Activated CD4-positive, alpha-beta T cell treated with anti-CD3 and anti-CD28 coated beads, Interleukin-2, amount 10 ng/mL, durations not matched to agents 24 days and 14 days (primary cell): ENCODE measurements around the gene TRIM72. TPM values are rescaled to one million over a fixed set of nuclear protein-coding genes. Genes with fewer than 3 reads are reported as not detected.
A peak's percentile ranks its signal among the peaks of the same experiment; 100 is the strongest.
"Not testable (repeated sequence)": the region's sequence is repeated elsewhere in the genome, so short reads cannot be mapped to it uniquely, and the experiment has no call there.

Experiments used
- DNase-seq: peaks from one replicate; pipeline ENCODE4 v3.0.0; 2022
- H3K27ac Mint-ChIP-seq: one replicate; pipeline ENCODE4 v1.8.0; 2022; ENCODE audit warnings: mild to moderate bottlenecking, mixed read lengths
- H3K27me3 Mint-ChIP-seq: one replicate; pipeline ENCODE4 v1.8.0; 2022; ENCODE audit warnings: mixed read lengths
- H3K36me3 Mint-ChIP-seq: one replicate; pipeline ENCODE4 v1.8.0; 2022; ENCODE audit warnings: low read depth, mild to moderate bottlenecking, mixed read lengths
- H3K4me1 Mint-ChIP-seq: one replicate; pipeline ENCODE4 v1.8.0; 2021; ENCODE audit warnings: mixed read lengths
- H3K4me3 Mint-ChIP-seq: one replicate; pipeline ENCODE4 v1.8.0; 2022; ENCODE audit warnings: mild to moderate bottlenecking, moderate library complexity, mixed read lengths
- H3K9me3 Mint-ChIP-seq: one replicate; pipeline ENCODE4 v1.8.0; 2021; ENCODE audit warnings: mixed read lengths
- intact Hi-C: fragments of 100-400 bp; cut with micrococcal nuclease; formaldehyde crosslinking; loops from one replicate; pipeline ENCODE4 v1.15.1; 2023
- total RNA-seq: library from RNA; stranded (reverse); gene quantifications from 2 replicates; pipeline ENCODE4 v1.2.3, GENCODE V29; 2022

The TRIM72 gene
- total RNA-seq, 1 donor from 2014 or later, result 0.09 TPM

DNA sequence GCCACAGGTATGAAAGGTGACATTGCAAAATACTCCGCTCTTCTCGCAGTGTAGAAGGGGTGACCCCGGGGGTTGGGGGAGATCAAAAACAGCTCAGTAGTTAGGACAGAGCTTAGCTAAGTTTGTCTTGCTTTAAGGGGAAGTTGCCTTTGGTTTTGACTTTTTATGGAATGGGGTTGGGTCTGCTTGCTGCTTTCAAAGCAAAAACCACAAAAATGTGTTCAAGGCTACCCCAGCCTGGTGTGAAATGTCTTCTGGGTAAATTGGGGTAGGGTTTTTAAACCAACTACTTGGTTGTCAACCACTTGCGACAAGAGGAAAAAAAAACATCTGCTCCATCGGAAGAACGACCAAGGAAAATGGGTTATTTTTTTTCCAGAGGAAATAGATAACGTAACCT, 27.7 kb upstream of the TRIM72 start:
- intact Hi-C loops, result no loop called here
- H3K4me3 Mint-ChIP-seq, result peak overlapping the region; percentile 23
- peaks cover 98% of the 10 kb centered on the region for H3K36me3 Mint-ChIP-seq
- DNase-seq, result no peak
- no peaks in the 10 kb centered on the region for H3K9me3 Mint-ChIP-seq
- H3K27ac Mint-ChIP-seq, result peak overlapping the region; percentile 11
- H3K27me3 Mint-ChIP-seq, result no peaks in the 10 kb centered on the region
- peaks cover 80% of the 10 kb centered on the region for H3K4me1 Mint-ChIP-seq

DNA sequence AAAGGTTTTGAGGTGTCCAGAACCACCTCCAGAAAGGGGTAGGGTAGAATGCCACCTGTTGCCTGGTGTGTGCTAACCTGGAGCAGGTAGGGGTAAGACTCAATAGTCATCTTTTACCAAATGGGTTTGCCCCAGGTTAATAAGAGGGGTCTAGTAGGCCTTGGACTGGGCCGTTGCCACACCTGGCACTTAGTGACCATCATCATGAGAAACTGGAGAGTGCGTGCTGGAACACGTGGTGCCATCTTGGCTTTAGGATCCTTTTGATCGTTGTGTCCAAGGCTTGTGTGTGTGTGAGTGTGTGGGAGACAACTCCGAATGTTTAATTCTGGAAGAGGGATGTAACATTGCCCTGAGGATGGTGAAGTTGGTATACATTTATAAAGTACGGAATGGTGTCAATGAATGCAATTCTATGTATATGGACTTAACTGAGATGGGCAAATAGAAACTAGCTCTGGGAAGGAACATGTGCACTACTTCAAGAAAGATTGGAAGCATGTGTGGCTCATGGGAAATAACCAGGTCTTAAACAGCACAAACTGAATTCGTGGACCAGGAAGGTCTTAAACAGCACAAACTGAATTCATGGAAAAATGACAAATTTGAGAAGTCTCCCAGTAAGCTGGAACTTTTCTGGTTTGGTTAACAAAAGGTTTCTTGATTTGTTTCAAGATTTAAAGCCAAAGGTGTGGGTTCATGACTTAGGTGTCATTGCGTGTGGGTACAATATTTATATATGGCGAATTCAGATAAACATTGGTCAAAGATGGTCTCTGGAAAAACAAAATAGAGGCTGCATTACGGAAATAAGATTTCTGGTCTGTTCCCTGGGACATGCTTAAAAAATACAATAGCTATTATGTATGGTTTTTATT, 26.8 kb upstream of the TRIM72 start:
- Mint-ChIP-seq H3K9me3 (no peaks in the 10 kb centered on the region), H3K27me3 (no peaks in the 10 kb centered on the region), H3K27ac (peak overlapping the region; percentile 42), H3K36me3 (peaks cover 97% of the 10 kb centered on the region), H3K4me3 (peak overlapping the region; percentile 44), H3K4me1 (peaks cover 79% of the 10 kb centered on the region)
- DNase-seq, result no peak
- intact Hi-C loops, result no loop called here

DNA sequence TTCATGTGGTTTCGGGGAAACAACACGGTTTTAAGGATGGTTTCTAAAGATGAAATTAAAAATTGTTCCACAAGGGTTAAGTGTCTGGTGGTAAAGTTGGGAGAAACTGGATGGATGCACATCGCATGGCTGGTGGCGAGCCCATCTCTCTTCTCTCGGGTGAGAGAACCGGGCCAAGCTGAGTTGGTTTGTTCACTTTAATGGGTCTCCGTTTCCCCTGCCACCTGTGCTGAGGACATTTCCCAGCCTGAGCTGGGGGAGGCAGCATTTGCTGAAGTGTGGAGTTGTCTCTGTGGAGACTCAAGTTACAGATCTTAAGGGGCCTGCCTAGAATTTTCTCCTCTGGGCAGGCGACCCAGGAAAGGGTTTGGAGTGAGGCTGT, 26.1 kb upstream of the TRIM72 start:
- H3K36me3 Mint-ChIP-seq, result peaks cover 97% of the 10 kb centered on the region
- no peaks in the 10 kb centered on the region for H3K27me3 Mint-ChIP-seq
- peak overlapping the region; percentile 32 for H3K27ac Mint-ChIP-seq
- no peaks in the 10 kb centered on the region for H3K9me3 Mint-ChIP-seq
- H3K4me3 Mint-ChIP-seq, result no peak overlapping the region
- intact Hi-C loops, result no loop called here
- no peak for DNase-seq
- peaks cover 74% of the 10 kb centered on the region for H3K4me1 Mint-ChIP-seq

DNA sequence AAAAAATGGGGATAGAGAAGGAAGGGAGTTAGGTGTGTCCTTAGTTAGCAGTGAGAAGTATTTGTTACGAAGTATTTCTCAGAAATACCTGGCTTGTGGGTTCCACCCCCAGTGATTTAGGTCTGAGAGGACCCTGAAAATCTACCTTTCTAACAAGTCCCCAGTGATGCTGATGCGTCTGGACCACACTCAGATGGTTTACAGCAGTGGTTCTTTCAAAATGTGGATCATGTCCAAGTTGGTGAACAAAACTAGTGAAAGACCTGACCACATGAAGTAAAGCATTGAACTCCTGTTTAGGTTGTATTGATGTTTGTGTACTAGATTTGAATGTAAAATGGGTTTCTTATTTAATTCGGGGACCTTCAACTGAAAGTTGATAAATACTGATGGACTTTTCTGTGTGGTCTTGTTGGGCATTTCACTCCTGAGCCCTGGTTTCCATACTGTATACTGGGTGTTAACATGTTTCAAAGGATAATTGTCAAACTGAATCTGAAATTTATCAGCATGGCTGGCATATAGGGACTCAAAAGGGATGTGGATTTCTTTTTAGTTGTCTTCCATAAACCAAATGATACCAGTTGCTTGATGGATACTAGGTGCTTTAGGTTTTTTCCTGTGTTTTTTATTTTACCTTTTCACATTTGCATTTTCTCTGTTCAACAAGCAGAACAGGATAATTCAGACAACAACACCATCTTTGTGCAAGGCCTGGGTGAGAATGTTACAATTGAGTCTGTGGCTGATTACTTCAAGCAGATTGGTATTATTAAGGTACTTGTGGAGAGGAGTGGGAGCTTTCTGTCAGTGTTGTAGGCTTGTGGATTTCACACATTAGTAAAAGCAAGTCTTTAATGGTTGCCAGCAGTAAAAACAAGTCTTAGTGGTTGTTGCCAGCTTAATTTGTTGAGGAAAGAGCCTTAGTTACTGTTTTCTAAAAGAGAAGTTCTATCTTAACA, 25.2 kb upstream of the TRIM72 start:
- H3K27me3 Mint-ChIP-seq, result no peaks in the 10 kb centered on the region
- H3K36me3 Mint-ChIP-seq, result peaks cover 95% of the 10 kb centered on the region
- intact Hi-C loops, result no loop called here
- no peak for DNase-seq
- H3K4me1 Mint-ChIP-seq, result peaks cover 68% of the 10 kb centered on the region
- no peaks in the 10 kb centered on the region for H3K9me3 Mint-ChIP-seq
- H3K4me3 Mint-ChIP-seq, result no peak overlapping the region
- peak overlapping the region; percentile 72 for H3K27ac Mint-ChIP-seq

DNA sequence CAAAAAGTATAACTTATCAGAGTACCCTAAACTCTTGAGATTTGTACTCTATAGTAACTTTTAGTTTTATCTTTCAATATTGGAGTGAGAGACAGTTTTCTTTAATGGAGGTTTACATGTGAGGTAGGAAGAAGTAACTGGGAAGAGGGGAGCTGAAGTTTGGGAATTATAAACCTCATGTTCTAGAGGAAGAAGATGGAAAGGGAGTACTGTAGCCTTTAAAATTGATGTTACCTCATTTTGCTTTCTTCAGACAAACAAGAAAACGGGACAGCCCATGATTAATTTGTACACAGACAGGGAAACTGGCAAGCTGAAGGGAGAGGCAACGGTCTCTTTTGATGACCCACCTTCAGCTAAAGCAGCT, 24.5 kb upstream of the TRIM72 start:
- Mint-ChIP-seq H3K27me3 (no peaks in the 10 kb centered on the region), H3K9me3 (no peaks in the 10 kb centered on the region), H3K4me3 (no peak overlapping the region), H3K4me1 (peaks cover 69% of the 10 kb centered on the region), H3K27ac (peak overlapping the region; percentile 72), H3K36me3 (peaks cover 95% of the 10 kb centered on the region)
- no peak for DNase-seq
- intact Hi-C loops, result no loop called here

DNA sequence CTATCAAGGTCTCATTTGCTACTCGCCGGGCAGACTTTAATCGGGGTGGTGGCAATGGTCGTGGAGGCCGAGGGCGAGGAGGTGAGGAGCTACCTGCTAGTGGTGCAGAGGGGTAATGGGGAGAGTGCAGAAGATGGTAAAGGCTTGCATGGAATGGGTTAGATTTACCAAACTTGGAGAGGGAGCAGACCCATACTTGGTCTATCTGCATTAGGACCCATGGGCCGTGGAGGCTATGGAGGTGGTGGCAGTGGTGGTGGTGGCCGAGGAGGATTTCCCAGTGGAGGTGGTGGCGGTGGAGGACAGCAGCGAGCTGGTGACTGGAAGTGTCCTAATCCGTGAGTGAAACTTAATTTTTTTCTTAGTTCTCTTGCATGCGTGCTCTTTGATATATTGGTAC, 23.9 kb upstream of the TRIM72 start:
- Mint-ChIP-seq H3K27me3 (no peaks in the 10 kb centered on the region), H3K4me3 (no peak overlapping the region), H3K9me3 (no peaks in the 10 kb centered on the region), H3K36me3 (peaks cover 93% of the 10 kb centered on the region), H3K27ac (peak overlapping the region; percentile 63), H3K4me1 (peaks cover 67% of the 10 kb centered on the region)
- intact Hi-C loops, result no loop called here
- DNase-seq, result no peak

DNA sequence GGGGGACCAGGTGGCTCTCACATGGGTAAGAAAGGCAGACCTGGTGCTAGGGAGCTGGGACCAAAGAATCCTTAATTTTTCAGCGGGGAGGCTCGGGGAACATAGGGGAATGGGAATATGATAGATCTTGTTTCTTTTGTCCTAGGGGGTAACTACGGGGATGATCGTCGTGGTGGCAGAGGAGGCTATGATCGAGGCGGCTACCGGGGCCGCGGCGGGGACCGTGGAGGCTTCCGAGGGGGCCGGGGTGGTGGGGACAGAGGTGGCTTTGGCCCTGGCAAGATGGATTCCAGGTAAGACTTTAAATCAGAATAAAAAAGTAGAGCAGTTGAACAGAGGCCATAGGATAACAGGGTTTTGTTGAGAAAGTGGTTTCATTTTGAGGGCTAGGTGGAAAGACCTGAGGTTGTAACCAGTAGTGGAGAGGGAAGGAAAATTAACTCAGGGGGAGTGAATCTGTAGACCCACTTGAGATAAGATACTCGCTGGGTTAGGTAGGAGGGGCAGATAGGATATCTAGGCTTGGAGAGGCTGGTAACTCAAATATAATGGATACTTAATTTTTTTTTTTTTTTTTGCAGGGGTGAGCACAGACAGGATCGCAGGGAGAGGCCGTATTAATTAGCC, 23.0 kb upstream of the TRIM72 start:
- Mint-ChIP-seq H3K4me1 (peaks cover 60% of the 10 kb centered on the region), H3K36me3 (peaks cover 88% of the 10 kb centered on the region), H3K9me3 (no peaks in the 10 kb centered on the region), H3K27me3 (no peaks in the 10 kb centered on the region), H3K27ac (peak overlapping the region; percentile 51), H3K4me3 (no peak overlapping the region)
- intact Hi-C loops, result no loop called here
- no peak for DNase-seq

DNA sequence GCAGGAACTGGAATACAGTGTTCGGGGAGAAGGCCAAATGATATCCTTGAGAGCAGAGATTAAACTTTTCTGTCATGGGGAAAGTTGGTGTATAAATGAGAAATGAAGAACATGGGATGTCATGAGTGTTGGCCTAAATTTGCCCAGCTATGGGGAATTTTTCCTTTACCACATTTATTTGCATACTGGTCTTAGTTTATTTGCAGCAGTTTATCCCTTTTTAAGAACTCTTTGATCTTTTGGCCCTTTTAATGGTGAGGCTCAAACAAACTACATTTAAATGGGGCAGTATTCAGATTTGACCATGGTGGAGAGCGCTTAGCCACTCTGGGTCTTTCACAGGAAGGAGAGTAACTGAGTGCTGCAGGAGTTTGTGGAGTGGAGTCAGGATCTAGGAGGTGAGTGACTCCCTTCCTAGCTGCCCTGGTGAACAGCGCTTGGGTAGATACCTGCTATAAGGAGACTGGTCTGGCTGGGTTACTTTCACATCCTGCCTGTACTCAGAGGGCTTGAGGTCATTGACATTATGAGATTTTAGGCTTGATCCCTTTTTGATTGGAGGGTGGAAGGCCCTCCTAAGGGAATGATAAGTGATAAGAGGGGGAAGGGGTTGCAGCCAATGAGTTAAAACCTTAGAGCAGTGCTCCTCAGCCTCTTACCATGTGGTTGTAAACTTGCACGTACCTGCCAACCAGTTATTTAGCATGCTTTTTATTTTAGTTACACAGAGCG, 22.1 kb upstream of the TRIM72 start:
- intact Hi-C loops, result no loop called here
- Mint-ChIP-seq H3K27me3 (no peaks in the 10 kb centered on the region), H3K9me3 (no peaks in the 10 kb centered on the region), H3K36me3 (peaks cover 88% of the 10 kb centered on the region), H3K4me1 (peaks cover 55% of the 10 kb centered on the region), H3K27ac (peak overlapping the region; percentile 13), H3K4me3 (no peak overlapping the region)
- no peak for DNase-seq

DNA sequence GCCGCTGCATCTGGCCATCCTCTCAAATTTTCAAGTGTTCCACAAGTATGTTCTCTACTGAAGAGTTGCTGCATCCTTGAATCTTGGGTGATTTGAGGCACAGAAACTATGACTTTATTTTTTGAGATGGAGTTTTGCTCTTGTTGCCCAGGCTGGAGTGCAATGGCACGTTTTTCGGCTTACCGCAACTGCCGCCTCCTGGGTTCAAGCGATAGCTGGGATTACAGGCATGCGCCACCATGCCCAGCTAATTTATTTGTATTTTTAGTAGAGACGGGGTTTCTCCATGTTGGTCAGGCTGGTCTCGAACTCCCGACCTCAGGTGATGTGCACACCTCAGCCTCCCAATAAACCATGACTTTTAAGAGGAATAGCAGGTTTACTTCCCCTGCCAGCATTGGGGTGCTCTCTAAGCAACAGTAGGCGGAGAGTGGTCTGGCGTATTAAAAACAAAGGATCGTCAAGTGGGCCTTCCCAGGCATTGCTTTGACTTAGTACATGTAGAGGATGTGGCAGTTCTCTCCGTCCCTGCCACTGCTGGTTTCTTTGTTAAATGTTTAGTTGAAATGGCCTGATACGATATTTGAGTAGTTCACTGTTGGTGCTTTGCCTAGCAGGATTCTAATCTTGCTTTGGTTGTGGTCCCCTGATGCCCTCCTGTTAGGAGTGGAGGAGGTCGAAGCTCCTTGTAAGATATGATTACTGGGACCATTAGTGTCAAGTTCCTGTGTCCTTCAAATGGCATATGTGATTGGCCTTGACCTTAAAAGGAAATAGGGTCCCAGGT, 20.9 kb upstream of the TRIM72 start:
- no peak for DNase-seq
- Mint-ChIP-seq H3K27me3 (no peaks in the 10 kb centered on the region), H3K9me3 (no peaks in the 10 kb centered on the region), H3K36me3 (peaks cover 77% of the 10 kb centered on the region), H3K27ac (peak overlapping the region; percentile 49), H3K4me3 (no peak overlapping the region), H3K4me1 (peaks cover 54% of the 10 kb centered on the region)
- intact Hi-C loops, result no loop called here

DNA sequence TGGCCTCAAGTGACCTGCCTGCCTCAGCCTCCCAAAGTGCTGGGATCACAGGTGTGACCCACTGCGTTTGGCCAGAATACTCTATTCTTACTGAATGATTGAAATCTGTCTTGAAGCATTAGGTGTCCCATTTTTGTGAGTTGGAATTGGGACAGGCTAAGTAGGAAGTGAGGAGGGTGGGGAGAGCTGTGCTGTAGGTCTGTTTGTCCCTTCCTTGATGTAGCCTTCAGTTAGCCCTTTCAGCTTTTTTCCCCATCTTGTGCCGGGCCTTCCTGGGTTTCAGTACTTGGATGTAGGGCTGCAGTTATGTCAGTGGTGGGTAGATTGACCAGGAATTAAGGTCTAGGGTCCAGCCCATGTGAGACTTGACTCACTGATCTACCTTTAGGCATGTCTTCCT, 20.0 kb upstream of the TRIM72 start:
- no peak overlapping the region for H3K27ac Mint-ChIP-seq

DNA sequence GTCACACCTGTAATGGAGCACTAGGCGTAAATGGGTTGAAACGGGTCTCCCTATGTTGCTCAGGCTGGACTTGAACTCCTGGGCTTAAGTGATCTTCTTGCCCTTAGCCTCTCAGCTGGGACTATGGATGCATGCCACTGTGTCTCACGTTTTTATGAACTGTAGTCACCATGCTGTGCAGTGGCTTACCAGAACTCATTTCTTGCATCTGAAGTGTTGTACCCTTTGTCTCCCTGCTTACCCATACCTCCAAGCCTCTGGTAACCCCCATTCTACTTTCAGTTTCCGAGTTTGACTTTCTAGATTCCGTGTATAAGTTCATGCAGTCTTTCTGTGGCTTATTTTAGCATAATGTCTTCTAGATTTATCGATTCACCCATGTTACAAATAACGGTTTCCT, 19.0 kb upstream of the TRIM72 start:
- Mint-ChIP-seq H3K9me3 (no peaks in the 10 kb centered on the region), H3K4me3 (no peak overlapping the region), H3K27me3 (no peaks in the 10 kb centered on the region), H3K36me3 (peaks cover 69% of the 10 kb centered on the region), H3K27ac (no peak overlapping the region), H3K4me1 (peaks cover 56% of the 10 kb centered on the region)
- DNase-seq, result no peak
- intact Hi-C loops, result no loop called here

More for the DNA sequence above, 20.0 kb upstream of the TRIM72 start:
- H3K4me1 Mint-ChIP-seq, result peaks cover 54% of the 10 kb centered on the region
- H3K9me3 Mint-ChIP-seq, result no peaks in the 10 kb centered on the region
- no peaks in the 10 kb centered on the region for H3K27me3 Mint-ChIP-seq
- peaks cover 71% of the 10 kb centered on the region for H3K36me3 Mint-ChIP-seq
- no peak for DNase-seq
- H3K4me3 Mint-ChIP-seq, result no peak overlapping the region
- intact Hi-C loops, result no loop called here

DNA sequence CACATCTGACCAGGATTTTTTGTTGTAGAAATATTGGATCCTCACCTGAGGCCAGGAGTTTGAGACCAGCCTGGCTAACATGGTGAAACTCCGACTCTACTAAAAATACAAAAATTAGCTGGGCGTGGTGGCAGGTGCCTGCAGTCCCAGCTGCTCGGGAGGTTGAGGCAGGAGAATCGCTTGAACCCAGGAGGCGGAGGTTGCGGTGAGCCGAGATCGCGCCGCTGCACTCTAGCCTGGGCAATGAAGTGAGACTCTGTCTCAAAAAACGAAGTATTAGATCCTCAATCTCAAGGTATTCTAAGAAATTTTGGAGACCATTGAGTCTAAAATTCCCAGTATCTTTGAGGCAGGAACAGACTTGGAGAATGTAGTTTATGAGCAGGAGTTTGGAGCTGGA, 18.1 kb upstream of the TRIM72 start:
- DNase-seq, intact Hi-C loops, H3K27me3 Mint-ChIP-seq, H3K27ac Mint-ChIP-seq, H3K4me3 Mint-ChIP-seq, H3K9me3 Mint-ChIP-seq: not testable (repeated sequence)
- peaks cover 61% of the 10 kb centered on the region for H3K36me3 Mint-ChIP-seq
- H3K4me1 Mint-ChIP-seq, result peaks cover 55% of the 10 kb centered on the region
